ENCODE measurements around the gene PAQR7.

The PAQR7 gene

DNA sequence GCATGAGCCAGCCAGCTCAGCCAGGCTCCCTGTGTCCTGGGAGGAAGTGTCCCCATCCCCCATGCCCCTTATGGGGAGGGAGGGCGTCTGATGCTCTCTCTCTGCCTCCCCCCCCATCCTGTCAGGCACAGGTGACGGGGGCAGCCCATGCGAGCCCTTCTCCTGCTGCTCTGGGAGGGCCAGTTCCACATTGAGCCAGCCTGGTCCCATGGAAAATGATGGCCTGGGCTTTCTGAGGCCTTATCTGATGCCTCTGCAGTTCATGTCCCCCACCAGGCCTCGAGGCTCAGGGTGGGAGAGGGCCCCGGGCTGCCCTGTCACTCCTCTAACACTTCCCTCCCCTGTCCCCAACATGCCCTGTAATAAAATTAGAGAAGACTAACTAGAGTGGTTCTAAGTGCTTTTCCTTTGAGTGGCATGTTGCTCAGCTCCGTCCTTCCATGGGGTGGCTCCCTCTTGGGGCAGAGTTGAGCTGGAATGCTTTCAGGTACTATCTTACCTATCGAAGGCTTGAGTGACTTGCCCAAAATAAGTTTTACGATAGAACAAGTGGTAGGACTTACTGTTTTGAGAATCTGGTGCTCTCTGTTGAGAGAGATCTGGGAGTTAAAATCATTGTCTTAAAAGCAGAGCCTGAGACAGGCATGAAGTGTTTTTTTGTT lies 57.5 kb downstream of the PAQR7 start:
- in situ Hi-C loops (cut with MboI; ENCODE audit: low sequenced_read_pairs): loop anchor here (10.0 to 25.0 kb wide), 2 partner anchors 406 to 573 kb away; partner anchors contain the start of genes RHCE and RSRP1
- H3K27me3 ChIP-seq (ENCODE audit: low read depth): no peaks in the 10 kb centered on the region
- H3K36me3 ChIP-seq (replicated peaks): peaks cover 7% of the 10 kb centered on the region
- no peak for DNase-seq (ENCODE audit: low spot score in 2 of 2)
- H3K9me3 ChIP-seq: no peaks in the 10 kb centered on the region
- no peak overlapping the region for H3K4me3 ChIP-seq
- H3K4me1 ChIP-seq: peaks cover 17% of the 10 kb centered on the region

DNA sequence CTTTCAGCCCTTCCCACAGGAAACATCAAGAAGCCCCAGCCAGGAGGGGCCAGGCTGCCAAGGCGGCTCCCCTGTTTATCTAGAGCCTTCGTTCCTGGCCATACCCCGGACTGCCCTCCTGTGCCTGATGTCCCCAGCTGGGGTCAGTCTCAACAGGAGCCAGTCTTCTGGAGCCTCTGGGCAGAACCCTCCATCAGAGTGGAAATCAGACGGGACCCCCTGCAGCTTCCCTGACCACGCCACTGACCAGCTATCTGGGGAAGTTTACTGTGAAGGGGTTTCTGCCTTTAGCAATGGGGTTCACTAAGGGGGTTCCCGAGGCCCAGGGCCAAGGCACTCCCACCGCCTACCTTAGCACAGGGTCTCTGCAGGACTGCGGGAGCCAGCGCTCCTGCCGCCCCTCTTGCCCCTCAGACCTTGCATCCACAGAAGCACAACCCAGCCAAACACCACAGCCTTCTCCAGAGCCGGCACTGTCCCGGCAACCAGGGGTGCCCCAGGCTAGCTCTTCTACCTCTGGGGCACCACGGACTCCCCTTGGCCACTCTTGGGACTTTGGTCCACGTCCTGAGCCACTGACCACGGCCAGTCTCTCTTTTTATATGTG lies 59.3 kb downstream of the PAQR7 start:
- DNase-seq (ENCODE audit: low spot score in 2 of 2): no peak
- H3K4me1 ChIP-seq: peaks cover 11% of the 10 kb centered on the region
- H3K36me3 ChIP-seq (replicated peaks): peaks cover 12% of the 10 kb centered on the region
- no peak overlapping the region for H3K4me3 ChIP-seq
- no peaks in the 10 kb centered on the region for H3K27me3 ChIP-seq (ENCODE audit: low read depth)
- no peaks in the 10 kb centered on the region for H3K9me3 ChIP-seq
- in situ Hi-C loops (cut with MboI; ENCODE audit: low sequenced_read_pairs): loop anchor here (10.0 to 25.0 kb wide), 2 partner anchors 404 to 571 kb away; partner anchors contain the start of genes RHCE and RSRP1

DNA sequence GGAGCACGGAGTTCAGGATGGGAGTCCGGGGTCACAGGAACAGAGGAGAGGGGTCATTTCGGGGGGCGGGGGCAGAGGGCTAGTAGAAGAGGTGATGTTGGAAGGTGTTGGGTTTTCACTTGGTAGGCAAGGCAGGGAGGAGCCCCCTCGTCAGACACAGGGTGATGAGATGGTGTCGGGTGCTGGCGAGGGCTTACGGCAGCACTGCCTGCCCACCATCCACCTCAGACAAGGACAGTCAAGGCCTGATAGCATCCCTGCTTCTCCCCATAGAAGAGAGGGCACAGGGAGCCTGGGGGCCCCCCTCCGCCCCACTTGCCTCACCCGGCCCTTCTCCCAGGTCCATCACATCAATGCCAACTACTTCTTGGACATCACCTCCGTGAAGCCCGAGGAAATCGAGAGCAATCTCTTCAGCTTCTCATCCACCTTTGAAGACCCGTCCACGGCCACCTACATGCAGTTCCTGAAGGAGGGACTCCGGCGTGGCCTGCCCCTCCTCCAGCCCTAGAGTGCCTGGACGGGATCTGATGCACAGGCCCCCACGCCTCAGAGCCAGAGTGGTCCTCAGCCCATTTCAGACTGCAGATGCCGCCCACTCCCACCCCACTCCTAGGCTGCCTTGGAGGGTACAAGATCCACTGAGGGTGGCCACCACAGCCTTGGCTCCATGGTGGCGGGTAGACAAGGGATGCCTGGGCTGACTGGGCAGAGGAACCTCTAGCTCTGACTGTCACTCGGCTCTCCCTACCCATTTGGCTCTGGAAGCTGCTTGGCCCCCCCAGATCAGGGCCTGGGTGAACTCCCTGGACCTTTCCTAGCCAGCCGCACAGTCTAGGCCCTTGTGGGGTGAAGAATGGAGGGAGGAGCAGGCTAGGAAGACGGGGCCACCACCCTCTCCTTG lies 60.0 kb downstream of the PAQR7 start:
- DNase-seq (ENCODE audit: low spot score in 2 of 2): no peak
- Histone ChIP-seq H3K4me3 (no peak overlapping the region), H3K9me3 (no peaks in the 10 kb centered on the region), H3K36me3 (replicated peaks) (peaks cover 15% of the 10 kb centered on the region), H3K27me3 (ENCODE audit: low read depth) (no peaks in the 10 kb centered on the region), H3K4me1 (peaks cover 7% of the 10 kb centered on the region)
- in situ Hi-C loops (cut with MboI; ENCODE audit: low sequenced_read_pairs): loop anchor here (10.0 to 25.0 kb wide), 2 partner anchors 403 to 571 kb away; partner anchors contain the start of genes RHCE and RSRP1

DNA sequence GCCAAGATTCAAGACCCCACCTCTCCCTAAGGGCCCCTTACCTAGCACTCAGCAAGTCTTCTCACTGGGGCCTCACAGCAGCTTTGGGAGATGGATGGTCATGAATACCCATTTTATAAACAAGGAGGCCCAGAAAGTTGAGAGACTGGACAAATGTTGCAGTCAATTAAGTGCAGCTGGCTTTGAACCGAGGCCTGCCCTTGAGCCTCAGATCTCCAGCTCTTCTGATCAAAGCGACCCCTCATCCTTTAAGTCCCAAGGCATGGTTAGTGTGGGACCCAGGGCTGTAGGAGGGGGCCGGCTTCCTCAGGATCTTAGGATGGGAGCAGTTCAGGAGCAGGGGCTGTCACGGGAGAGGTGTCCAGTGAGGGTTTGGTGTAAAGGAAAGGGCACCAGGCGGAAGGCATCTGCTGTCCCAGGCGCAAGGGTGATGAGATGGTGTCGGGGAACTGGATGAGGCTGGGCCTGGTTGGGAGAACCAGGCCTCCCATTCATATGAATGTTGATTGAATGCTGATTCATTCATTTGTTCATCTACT lies 60.9 kb downstream of the PAQR7 start:
- peaks cover 7% of the 10 kb centered on the region for H3K4me1 ChIP-seq
- H3K36me3 ChIP-seq (replicated peaks): peaks cover 23% of the 10 kb centered on the region
- in situ Hi-C loops (cut with MboI; ENCODE audit: low sequenced_read_pairs): loop anchor here (10.0 to 25.0 kb wide), 2 partner anchors 402 to 570 kb away; partner anchors contain the start of genes RHCE and RSRP1
- DNase-seq (ENCODE audit: low spot score in 2 of 2): no peak
- no peaks in the 10 kb centered on the region for H3K27me3 ChIP-seq (ENCODE audit: low read depth)
- no peaks in the 10 kb centered on the region for H3K9me3 ChIP-seq
- no peak overlapping the region for H3K4me3 ChIP-seq

DNA sequence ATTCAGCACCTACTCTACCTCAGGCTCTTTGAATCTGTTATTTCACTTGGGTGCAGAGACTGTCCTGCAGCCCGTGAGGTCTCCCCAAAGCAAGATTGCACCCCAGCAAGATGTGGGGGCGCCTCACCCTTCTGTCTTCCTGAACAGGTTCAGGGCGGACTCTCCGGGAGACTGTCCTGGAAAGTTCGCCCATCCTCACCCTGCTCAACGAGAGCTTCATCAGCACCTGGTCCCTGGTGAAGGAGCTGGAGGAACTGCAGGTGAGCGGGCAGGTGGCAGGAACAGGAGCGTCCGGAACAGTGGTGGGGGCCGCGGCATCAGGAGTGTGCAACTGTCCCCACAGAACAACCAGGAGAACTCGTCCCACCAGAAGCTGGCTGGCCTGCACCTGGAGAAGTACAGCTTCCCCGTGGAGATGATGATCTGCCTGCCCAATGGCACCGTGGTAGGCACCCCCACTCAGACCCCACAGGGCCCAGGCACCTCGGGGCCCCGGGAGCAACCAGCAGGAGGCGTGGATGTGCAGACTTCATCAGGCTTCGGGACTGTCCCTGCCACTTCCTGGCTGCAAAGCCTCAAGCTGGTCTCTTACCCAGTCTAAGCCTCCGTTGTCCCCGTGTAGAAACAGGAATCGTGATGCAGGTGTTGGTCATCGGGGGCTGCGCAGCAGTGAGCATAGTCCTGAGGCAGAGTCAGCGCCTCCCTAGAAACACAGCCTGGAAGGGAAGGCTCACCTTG lies 61.6 kb downstream of the PAQR7 start:
- in situ Hi-C loops (cut with MboI; ENCODE audit: low sequenced_read_pairs): loop anchor here (10.0 to 25.0 kb wide), 2 partner anchors 402 to 569 kb away; partner anchors contain the start of genes RHCE and RSRP1
- DNase-seq (ENCODE audit: low spot score in 2 of 2): no peak
- no peak overlapping the region for H3K4me3 ChIP-seq
- peaks cover 5% of the 10 kb centered on the region for H3K4me1 ChIP-seq
- H3K27me3 ChIP-seq (ENCODE audit: low read depth): no peaks in the 10 kb centered on the region
- peaks cover 29% of the 10 kb centered on the region for H3K36me3 ChIP-seq (replicated peaks)
- no peaks in the 10 kb centered on the region for H3K9me3 ChIP-seq

DNA sequence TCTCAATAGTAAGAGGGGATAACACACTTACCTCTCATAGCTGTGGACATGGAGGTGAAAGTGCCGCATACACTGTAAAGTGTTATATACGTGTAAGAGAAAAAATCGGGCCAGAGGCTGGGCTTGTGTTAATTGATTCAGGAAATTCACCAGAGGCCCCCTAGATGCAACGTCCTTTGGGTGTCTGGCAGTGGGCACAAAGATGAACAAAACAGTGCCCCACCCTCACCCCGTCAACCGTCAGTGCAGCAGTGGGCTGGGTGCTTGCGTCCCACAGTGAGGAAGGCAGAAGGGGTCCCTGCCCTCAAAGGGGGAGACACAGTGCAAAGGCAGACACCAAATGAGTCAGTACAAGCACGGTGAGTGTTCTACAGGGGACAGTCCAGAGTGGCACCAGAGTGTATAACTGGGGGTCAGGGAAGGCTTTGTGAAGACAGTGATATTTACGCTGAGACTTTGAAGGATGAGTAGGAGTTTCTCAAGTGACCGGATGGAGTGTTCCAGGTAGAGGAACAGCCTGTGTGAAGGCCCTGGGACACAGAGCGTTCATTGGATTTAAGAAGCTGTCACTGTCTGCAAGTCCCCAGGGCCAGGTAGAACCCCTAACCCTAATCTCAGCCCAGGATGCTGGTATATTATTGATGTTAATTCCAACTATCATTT lies 62.3 kb downstream of the PAQR7 start:
- in situ Hi-C loops (cut with MboI; ENCODE audit: low sequenced_read_pairs): loop anchor here (10.0 to 25.0 kb wide), 2 partner anchors 401 to 568 kb away; partner anchors contain the start of genes RHCE and RSRP1
- Histone ChIP-seq H3K36me3 (replicated peaks) (peaks cover 31% of the 10 kb centered on the region), H3K4me1 (no peaks in the 10 kb centered on the region), H3K9me3 (no peaks in the 10 kb centered on the region), H3K4me3 (no peak overlapping the region), H3K27me3 (ENCODE audit: low read depth) (no peaks in the 10 kb centered on the region)
- DNase-seq (ENCODE audit: low spot score in 2 of 2): no peak
